HEK293 (cell line): ENCODE results near the gene AOAH.

ENCODE experiments used
- CTCF ChIA-PET: fragments of 350-600 bp; formaldehyde crosslinking; extraction: SDS; loops from one replicate; lab custom pipeline; 2021; ENCODE audit warnings: antibody characterized with exemption; lab: Yijun Ruan, JAX
- POLR2A ChIA-PET: fragments of 300-600 bp; formaldehyde crosslinking; extraction: SDS; loops from one replicate; lab custom pipeline; 2020; ENCODE audit warnings: antibody characterized with exemption, inconsistent platforms; lab: Yijun Ruan, JAX
- H3K27ac ChIP-seq: fragments of 200-500 bp; sonication (Bioruptor generic); 2 replicates; pipeline ENCODE4 v1.5.1; 2014; ENCODE audit warnings: low read depth, low read length, control low read depth, inconsistent platforms; ENCODE audit errors: extremely low read depth
- H3K36me3 ChIP-seq, 2 experiments: fragments of 200-500 bp in 1 of 2; sonication (Bioruptor generic) in 1 of 2; 1 replicate in 1 of 2; 2 replicates in 1 of 2; pipeline ENCODE4 v1.5.1; 2014 to 2017; ENCODE audit warnings: inconsistent platforms in 2 of 2, low read length in 2 of 2; ENCODE audit not compliant: control insufficient read depth in 2 of 2, insufficient read depth in 1 of 2
- H3K4me1 ChIP-seq: fragments of 200-500 bp; sonication (Bioruptor generic); 2 replicates; pipeline ENCODE4 v1.5.1; 2014; ENCODE audit warnings: mild to moderate bottlenecking, low read length, inconsistent platforms; ENCODE audit not compliant: control insufficient read depth, insufficient read depth
- H3K4me3 ChIP-seq: 2 replicates; pipeline ENCODE4 v1.5.1; 2011; ENCODE audit warnings: low read depth, mild to moderate bottlenecking, control low read depth, low read length, moderate library complexity
- H3K9me3 ChIP-seq: fragments of 200-500 bp; sonication (Bioruptor generic); 2 replicates; pipeline ENCODE4 v1.5.1; 2014; ENCODE audit warnings: low read depth, low read length, inconsistent platforms; ENCODE audit not compliant: control insufficient read depth, insufficient read depth
- EGR2 ChIP-seq: fragments of 450-650 bp; formaldehyde crosslinking; IDR thresholded peaks from 2 replicates; pipeline ENCODE4 v1.5.1; 2016; ENCODE audit warnings: low read depth, missing biosample characterization, missing genetic modification characterization
- TCF7L2 ChIP-seq: IDR thresholded peaks from 2 replicates; pipeline ENCODE4 v1.6.1; 2011; ENCODE audit warnings: low read depth, mild to moderate bottlenecking, inconsistent platforms, low read length, moderate library complexity, borderline replicate concordance
- ZNF133 ChIP-seq: fragments of 450-650 bp; formaldehyde crosslinking; IDR thresholded peaks from 2 replicates; pipeline ENCODE4 v1.5.1; 2016; ENCODE audit warnings: missing biosample characterization, missing genetic modification characterization
- ZNF138 ChIP-seq: fragments of 450-650 bp; formaldehyde crosslinking; IDR thresholded peaks from 2 replicates; pipeline ENCODE4 v1.5.1; 2016; ENCODE audit warnings: missing biosample characterization, missing genetic modification characterization, borderline replicate concordance
- ZNF146 ChIP-seq: fragments of 450-650 bp; formaldehyde crosslinking; IDR thresholded peaks from 2 replicates; pipeline ENCODE4 v1.5.1; 2016; ENCODE audit warnings: missing biosample characterization, missing genetic modification characterization
- ZNF155 ChIP-seq: fragments of 450-650 bp; formaldehyde crosslinking; IDR thresholded peaks from 2 replicates; pipeline ENCODE4 v1.5.1; 2016; ENCODE audit warnings: missing biosample characterization, missing genetic modification characterization
- ZNF2 ChIP-seq: fragments of 450-650 bp; formaldehyde crosslinking; IDR thresholded peaks from 2 replicates; pipeline ENCODE4 v1.5.1; 2016; ENCODE audit warnings: missing biosample characterization, missing genetic modification characterization
- ZNF23 ChIP-seq: fragments of 450-650 bp; formaldehyde crosslinking; IDR thresholded peaks from 2 replicates; pipeline ENCODE4 v1.5.1; 2016; ENCODE audit warnings: missing biosample characterization, missing genetic modification characterization, borderline replicate concordance
- ZNF404 ChIP-seq: fragments of 450-650 bp; formaldehyde crosslinking; IDR thresholded peaks from 2 replicates; pipeline ENCODE4 v1.5.1; 2017; ENCODE audit warnings: missing biosample characterization, missing genetic modification characterization
- ZNF843 ChIP-seq: fragments of 450-650 bp; formaldehyde crosslinking; IDR thresholded peaks from 2 replicates; pipeline ENCODE4 v1.5.1; 2016; ENCODE audit warnings: missing biosample characterization, missing genetic modification characterization
- ZSCAN16 ChIP-seq: fragments of 450-650 bp; formaldehyde crosslinking; IDR thresholded peaks from 2 replicates; pipeline ENCODE4 v1.5.1; 2016; ENCODE audit warnings: missing biosample characterization, missing genetic modification characterization
- TF ChIP-seq, protein P1 (sequence below): fragments of 450-650 bp; formaldehyde crosslinking; IDR thresholded peaks from 2 replicates; pipeline ENCODE4 v1.5.0; 2017; ENCODE audit warnings: missing biosample characterization, missing genetic modification characterization, borderline replicate concordance
- TF ChIP-seq, protein P2 (sequence below): fragments of 450-650 bp; formaldehyde crosslinking; IDR thresholded peaks from 2 replicates; pipeline ENCODE4; 2016; ENCODE audit warnings: missing biosample characterization, missing genetic modification characterization
- TF ChIP-seq, protein P3 (sequence below): fragments of 450-650 bp; formaldehyde crosslinking; IDR thresholded peaks from 2 replicates; pipeline ENCODE4 v1.5.1; 2016; ENCODE audit warnings: missing biosample characterization, missing genetic modification characterization
- TF ChIP-seq, protein P4 (sequence below): fragments of 450-650 bp; formaldehyde crosslinking; IDR thresholded peaks from 2 replicates; pipeline ENCODE4 v1.5.1; 2016; ENCODE audit warnings: missing biosample characterization, missing genetic modification characterization
- TF ChIP-seq, protein P5 (sequence below): fragments of 450-650 bp; IDR thresholded peaks from 2 replicates; pipeline ENCODE4 v1.5.1; 2018; ENCODE audit warnings: missing biosample characterization, missing genetic modification characterization
- TF ChIP-seq, protein P6 (sequence below): fragments of 450-650 bp; formaldehyde crosslinking; IDR thresholded peaks from 2 replicates; pipeline ENCODE4 v1.5.1; 2016; ENCODE audit warnings: missing biosample characterization, missing genetic modification characterization, borderline replicate concordance

The AOAH gene

DNA sequence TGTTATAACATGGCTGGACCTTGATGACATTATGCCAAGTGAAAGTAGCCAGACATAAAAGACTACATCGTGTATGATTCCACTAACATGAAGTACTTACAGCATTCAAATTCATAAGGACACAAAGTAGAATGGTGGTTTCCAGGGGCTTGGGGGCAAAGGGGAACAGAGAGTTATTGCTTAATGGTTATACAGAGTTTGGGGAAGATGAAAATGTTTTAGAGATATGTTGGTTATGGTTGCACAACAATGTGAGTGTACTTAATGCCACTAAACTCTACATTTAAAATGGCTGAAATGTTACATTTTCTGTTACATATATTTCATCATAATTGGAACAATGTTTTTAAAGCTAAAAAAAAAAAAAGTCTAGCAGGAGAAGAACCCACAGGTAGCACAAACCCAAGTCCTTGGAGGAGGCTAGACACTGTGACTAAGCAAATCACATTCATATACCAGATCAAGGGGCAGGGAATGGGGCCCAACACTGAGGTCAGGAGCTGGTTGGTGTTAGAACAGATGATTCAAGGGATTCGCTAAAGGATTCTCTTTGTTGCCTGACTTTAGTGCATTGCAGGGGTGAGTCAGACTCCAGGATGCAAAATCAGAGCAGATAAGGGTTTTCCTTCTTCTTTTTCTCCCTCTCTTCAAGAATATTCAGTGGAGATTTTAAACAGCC, 25.1 kb upstream of the AOAH start:
- Histone ChIP-seq H3K9me3 (no peaks in the 10 kb centered on the region), H3K4me1 (no peaks in the 10 kb centered on the region), H3K4me3 (no peak overlapping the region), H3K36me3 (no peaks in the 10 kb centered on the region), H3K27ac (no peak overlapping the region)
- TF ChIP-seq, protein P1, sequence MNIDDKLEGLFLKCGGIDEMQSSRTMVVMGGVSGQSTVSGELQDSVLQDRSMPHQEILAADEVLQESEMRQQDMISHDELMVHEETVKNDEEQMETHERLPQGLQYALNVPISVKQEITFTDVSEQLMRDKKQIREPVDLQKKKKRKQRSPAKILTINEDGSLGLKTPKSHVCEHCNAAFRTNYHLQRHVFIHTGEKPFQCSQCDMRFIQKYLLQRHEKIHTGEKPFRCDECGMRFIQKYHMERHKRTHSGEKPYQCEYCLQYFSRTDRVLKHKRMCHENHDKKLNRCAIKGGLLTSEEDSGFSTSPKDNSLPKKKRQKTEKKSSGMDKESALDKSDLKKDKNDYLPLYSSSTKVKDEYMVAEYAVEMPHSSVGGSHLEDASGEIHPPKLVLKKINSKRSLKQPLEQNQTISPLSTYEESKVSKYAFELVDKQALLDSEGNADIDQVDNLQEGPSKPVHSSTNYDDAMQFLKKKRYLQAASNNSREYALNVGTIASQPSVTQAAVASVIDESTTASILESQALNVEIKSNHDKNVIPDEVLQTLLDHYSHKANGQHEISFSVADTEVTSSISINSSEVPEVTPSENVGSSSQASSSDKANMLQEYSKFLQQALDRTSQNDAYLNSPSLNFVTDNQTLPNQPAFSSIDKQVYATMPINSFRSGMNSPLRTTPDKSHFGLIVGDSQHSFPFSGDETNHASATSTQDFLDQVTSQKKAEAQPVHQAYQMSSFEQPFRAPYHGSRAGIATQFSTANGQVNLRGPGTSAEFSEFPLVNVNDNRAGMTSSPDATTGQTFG: no peak
- TF ChIP-seq ZNF146 (tag by site-specific recombination) (no peak), ZNF133 (no peak), EGR2 (tag by site-specific recombination) (no peak), ZNF23 (tag by site-specific recombination) (no peak), ZNF138 (tag by site-specific recombination) (no peak), TCF7L2 (no peak), ZSCAN16 (tag by site-specific recombination) (no peak), ZNF2 (tag by site-specific recombination) (no peak), ZNF843 (tag by site-specific recombination) (no peak), ZNF155 (tag by site-specific recombination) (no peak), ZNF404 (tag by site-specific recombination) (no peak)
- TF ChIP-seq, protein P2, sequence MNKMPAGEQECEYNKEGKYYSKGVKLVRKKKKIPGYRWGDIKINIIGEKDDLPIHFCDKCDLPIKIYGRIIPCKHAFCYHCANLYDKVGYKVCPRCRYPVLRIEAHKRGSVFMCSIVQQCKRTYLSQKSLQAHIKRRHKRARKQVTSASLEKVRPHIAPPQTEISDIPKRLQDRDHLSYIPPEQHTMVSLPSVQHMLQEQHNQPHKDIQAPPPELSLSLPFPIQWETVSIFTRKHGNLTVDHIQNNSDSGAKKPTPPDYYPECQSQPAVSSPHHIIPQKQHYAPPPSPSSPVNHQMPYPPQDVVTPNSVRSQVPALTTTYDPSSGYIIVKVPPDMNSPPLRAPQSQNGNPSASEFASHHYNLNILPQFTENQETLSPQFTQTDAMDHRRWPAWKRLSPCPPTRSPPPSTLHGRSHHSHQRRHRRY (tag by site-specific recombination): no peak
- TF ChIP-seq, protein P3, sequence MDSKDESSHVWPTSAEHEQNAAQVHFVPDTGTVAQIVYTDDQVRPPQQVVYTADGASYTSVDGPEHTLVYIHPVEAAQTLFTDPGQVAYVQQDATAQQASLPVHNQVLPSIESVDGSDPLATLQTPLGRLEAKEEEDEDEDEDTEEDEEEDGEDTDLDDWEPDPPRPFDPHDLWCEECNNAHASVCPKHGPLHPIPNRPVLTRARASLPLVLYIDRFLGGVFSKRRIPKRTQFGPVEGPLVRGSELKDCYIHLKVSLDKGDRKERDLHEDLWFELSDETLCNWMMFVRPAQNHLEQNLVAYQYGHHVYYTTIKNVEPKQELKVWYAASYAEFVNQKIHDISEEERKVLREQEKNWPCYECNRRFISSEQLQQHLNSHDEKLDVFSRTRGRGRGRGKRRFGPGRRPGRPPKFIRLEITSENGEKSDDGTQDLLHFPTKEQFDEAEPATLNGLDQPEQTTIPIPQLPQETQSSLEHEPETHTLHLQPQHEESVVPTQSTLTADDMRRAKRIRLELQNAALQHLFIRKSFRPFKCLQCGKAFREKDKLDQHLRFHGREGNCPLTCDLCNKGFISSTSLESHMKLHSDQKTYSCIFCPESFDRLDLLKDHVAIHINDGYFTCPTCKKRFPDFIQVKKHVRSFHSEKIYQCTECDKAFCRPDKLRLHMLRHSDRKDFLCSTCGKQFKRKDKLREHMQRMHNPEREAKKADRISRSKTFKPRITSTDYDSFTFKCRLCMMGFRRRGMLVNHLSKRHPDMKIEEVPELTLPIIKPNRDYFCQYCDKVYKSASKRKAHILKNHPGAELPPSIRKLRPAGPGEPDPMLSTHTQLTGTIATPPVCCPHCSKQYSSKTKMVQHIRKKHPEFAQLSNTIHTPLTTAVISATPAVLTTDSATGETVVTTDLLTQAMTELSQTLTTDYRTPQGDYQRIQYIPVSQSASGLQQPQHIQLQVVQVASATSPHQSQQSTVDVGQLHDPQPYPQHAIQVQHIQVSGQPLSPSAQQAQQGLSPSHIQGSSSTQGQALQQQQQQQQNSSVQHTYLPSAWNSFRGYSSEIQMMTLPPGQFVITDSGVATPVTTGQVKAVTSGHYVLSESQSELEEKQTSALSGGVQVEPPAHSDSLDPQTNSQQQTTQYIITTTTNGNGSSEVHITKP (tag by site-specific recombination): no peak
- TF ChIP-seq, protein P4, sequence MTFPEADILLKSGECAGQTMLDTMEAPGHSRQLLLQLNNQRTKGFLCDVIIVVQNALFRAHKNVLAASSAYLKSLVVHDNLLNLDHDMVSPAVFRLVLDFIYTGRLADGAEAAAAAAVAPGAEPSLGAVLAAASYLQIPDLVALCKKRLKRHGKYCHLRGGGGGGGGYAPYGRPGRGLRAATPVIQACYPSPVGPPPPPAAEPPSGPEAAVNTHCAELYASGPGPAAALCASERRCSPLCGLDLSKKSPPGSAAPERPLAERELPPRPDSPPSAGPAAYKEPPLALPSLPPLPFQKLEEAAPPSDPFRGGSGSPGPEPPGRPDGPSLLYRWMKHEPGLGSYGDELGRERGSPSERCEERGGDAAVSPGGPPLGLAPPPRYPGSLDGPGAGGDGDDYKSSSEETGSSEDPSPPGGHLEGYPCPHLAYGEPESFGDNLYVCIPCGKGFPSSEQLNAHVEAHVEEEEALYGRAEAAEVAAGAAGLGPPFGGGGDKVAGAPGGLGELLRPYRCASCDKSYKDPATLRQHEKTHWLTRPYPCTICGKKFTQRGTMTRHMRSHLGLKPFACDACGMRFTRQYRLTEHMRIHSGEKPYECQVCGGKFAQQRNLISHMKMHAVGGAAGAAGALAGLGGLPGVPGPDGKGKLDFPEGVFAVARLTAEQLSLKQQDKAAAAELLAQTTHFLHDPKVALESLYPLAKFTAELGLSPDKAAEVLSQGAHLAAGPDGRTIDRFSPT (tag by site-specific recombination): no peak
- TF ChIP-seq, protein P5, sequence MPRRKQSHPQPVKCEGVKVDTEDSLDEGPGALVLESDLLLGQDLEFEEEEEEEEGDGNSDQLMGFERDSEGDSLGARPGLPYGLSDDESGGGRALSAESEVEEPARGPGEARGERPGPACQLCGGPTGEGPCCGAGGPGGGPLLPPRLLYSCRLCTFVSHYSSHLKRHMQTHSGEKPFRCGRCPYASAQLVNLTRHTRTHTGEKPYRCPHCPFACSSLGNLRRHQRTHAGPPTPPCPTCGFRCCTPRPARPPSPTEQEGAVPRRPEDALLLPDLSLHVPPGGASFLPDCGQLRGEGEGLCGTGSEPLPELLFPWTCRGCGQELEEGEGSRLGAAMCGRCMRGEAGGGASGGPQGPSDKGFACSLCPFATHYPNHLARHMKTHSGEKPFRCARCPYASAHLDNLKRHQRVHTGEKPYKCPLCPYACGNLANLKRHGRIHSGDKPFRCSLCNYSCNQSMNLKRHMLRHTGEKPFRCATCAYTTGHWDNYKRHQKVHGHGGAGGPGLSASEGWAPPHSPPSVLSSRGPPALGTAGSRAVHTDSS (tag by site-specific recombination): no peak
- TF ChIP-seq, protein P6, sequence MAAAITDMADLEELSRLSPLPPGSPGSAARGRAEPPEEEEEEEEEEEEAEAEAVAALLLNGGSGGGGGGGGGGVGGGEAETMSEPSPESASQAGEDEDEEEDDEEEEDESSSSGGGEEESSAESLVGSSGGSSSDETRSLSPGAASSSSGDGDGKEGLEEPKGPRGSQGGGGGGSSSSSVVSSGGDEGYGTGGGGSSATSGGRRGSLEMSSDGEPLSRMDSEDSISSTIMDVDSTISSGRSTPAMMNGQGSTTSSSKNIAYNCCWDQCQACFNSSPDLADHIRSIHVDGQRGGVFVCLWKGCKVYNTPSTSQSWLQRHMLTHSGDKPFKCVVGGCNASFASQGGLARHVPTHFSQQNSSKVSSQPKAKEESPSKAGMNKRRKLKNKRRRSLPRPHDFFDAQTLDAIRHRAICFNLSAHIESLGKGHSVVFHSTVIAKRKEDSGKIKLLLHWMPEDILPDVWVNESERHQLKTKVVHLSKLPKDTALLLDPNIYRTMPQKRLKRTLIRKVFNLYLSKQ (tag by site-specific recombination): no peak
- POLR2A ChIA-PET: no interaction called here
- CTCF ChIA-PET: no interaction called here
